IMR-90 (cell line): Measurements from ENCODE around the gene OPTN. TPM values are rescaled to one million over a fixed set of nuclear protein-coding genes. Genes with fewer than 3 reads are reported as not detected.

Source experiments
- ATAC-seq: fragments of 200-7000 bp; cut with Tn5 transposase; 2 replicates; pipeline ENCODE4 v1.9.1; 2020; ENCODE audit warnings: low read depth, mild to moderate bottlenecking, moderate library complexity
- BruUV-seq: library from RNA; stranded (reverse); fragments of 400-500 nt; replicated peaks from 2 replicates; lab custom pipeline; 2021; lab: Mats Ljungman, UMichigan
- CTCF ChIA-PET: fragments of 300-600 bp; formaldehyde crosslinking; extraction: SDS; loops from one replicate; lab custom pipeline; 2021; ENCODE audit warnings: antibody characterized with exemption; lab: Yijun Ruan, JAX
- POLR2A ChIA-PET: fragments of 300-600 bp; sonication (Branson Sonifier 250); formaldehyde crosslinking; loops from one replicate; lab custom pipeline; 2022; ENCODE audit warnings: antibody characterized with exemption; ENCODE audit not compliant: unreplicated experiment; lab: Charles Lee
- DNase-seq: peaks from one replicate; pipeline ENCODE4 v3.0.0; 2013
- H2AFZ ChIP-seq: replicated peaks from 2 replicates; pipeline ENCODE3; 2013; ENCODE audit warnings: low read length, mild to moderate bottlenecking; ENCODE audit not compliant: poor library complexity
- H2AK5ac ChIP-seq: 2 replicates; pipeline ENCODE4 v1.6.1; 2013; ENCODE audit warnings: low read depth, low read length, inconsistent platforms
- H2AK9ac ChIP-seq: replicated peaks from 2 replicates; pipeline ENCODE3; 2013; ENCODE audit warnings: mild to moderate bottlenecking, low read depth, low read length, moderate library complexity; ENCODE audit not compliant: poor library complexity
- H2BK120ac ChIP-seq: 2 replicates; pipeline ENCODE4 v1.6.1; 2013; ENCODE audit warnings: low read depth, low read length, inconsistent platforms
- H2BK15ac ChIP-seq: 3 replicates; pipeline ENCODE4 v1.6.1; 2013; ENCODE audit warnings: low read depth, low read length, inconsistent platforms
- H2BK20ac ChIP-seq: 2 replicates; pipeline ENCODE4 v1.6.1; 2013; ENCODE audit warnings: low read depth, mild to moderate bottlenecking, inconsistent platforms, low read length, moderate library complexity
- H2BK5ac ChIP-seq: 2 replicates; pipeline ENCODE4 v1.6.1; 2013; ENCODE audit warnings: mild to moderate bottlenecking, low read depth, low read length, inconsistent platforms; ENCODE audit not compliant: poor library complexity, severe bottlenecking
- H3K14ac ChIP-seq: replicated peaks from 2 replicates; pipeline ENCODE4 v1.6.1; 2013; ENCODE audit warnings: low read depth, low read length, inconsistent platforms
- H3K18ac ChIP-seq: 2 replicates; pipeline ENCODE4 v1.6.1; 2013; ENCODE audit warnings: low read depth, low read length, control low read depth
- H3K23ac ChIP-seq: 2 replicates; pipeline ENCODE4 v1.6.1; 2013; ENCODE audit warnings: low read depth, low read length, inconsistent platforms
- H3K27ac ChIP-seq: 2 replicates; pipeline ENCODE4 v1.5.1; 2013; ENCODE audit warnings: mild to moderate bottlenecking, control low read depth, low read length; ENCODE audit not compliant: insufficient read depth
- H3K27me3 ChIP-seq: 2 replicates; pipeline ENCODE4 v1.6.1; 2013; ENCODE audit warnings: low read length; ENCODE audit not compliant: control insufficient read depth, insufficient read depth
- H3K36me3 ChIP-seq: 2 replicates; pipeline ENCODE4 v1.6.1; 2013; ENCODE audit warnings: low read length, mixed read lengths; ENCODE audit not compliant: control insufficient read depth, insufficient read depth
- H3K4ac ChIP-seq: 2 replicates; pipeline ENCODE4 v1.6.1; 2013; ENCODE audit warnings: low read depth, low read length, inconsistent platforms
- H3K4me1 ChIP-seq: 2 replicates; pipeline ENCODE4 v1.6.1; 2013; ENCODE audit warnings: low read length, mixed read lengths; ENCODE audit not compliant: control insufficient read depth, insufficient read depth
- H3K4me2 ChIP-seq: 2 replicates; pipeline ENCODE4 v1.6.1; 2013; ENCODE audit warnings: low read depth, mild to moderate bottlenecking, control low read depth, low read length, moderate library complexity
- H3K4me3 ChIP-seq: 2 replicates; pipeline ENCODE4 v1.5.1; 2013; ENCODE audit warnings: low read depth, mild to moderate bottlenecking, control low read depth, low read length, moderate library complexity; ENCODE audit not compliant: insufficient read depth
- H3K56ac ChIP-seq: 2 replicates; pipeline ENCODE4 v1.6.1; 2013; ENCODE audit warnings: low read length, inconsistent platforms; ENCODE audit not compliant: insufficient read depth; ENCODE audit errors: extremely low read depth
- H3K79me1 ChIP-seq, 2 experiments: 2 replicates each; pipeline ENCODE4 v1.6.1; 2013; ENCODE audit warnings: low read length in 2 of 2, inconsistent platforms in 1 of 2, low read depth in 1 of 2
- H3K9ac ChIP-seq: 2 replicates; pipeline ENCODE4 v1.6.1; 2013; ENCODE audit warnings: low read depth, low read length, control low read depth
- H3K9me1 ChIP-seq: 2 replicates; pipeline ENCODE4 v1.6.1; 2013; ENCODE audit warnings: low read length, inconsistent platforms; ENCODE audit not compliant: insufficient read depth
- H3K9me3 ChIP-seq: 2 replicates; pipeline ENCODE4 v1.6.1; 2013; ENCODE audit warnings: low read length; ENCODE audit not compliant: control insufficient read depth, insufficient read depth
- H4K20me1 ChIP-seq: 2 replicates; pipeline ENCODE4 v1.6.1; 2013; ENCODE audit warnings: low read length, inconsistent platforms; ENCODE audit not compliant: insufficient read depth
- H4K5ac ChIP-seq: 2 replicates; pipeline ENCODE4 v1.6.1; 2013; ENCODE audit warnings: mild to moderate bottlenecking, low read depth, low read length, control low read depth
- H4K8ac ChIP-seq, 2 experiments: 2 replicates each; pipeline ENCODE4 v1.6.1; 2013; ENCODE audit warnings: low read depth in 2 of 2, low read length in 2 of 2, control low read depth in 1 of 2, inconsistent platforms in 1 of 2
- H4K91ac ChIP-seq: 2 replicates; pipeline ENCODE4 v1.6.1; 2013; ENCODE audit warnings: low read depth, low read length, inconsistent platforms; ENCODE audit not compliant: insufficient read depth
- BHLHE40 ChIP-seq: fragments of 150-350 bp; IDR thresholded peaks from 2 replicates; pipeline ENCODE4 v1.6.1; 2016; ENCODE audit warnings: mild to moderate bottlenecking, low read depth, low read length
- CEBPB ChIP-seq: IDR thresholded peaks from 2 replicates; pipeline ENCODE4 v1.6.1; 2012; ENCODE audit warnings: low read depth, low read length, improper control_type of control experiment
- CHD1 ChIP-seq: IDR thresholded peaks from 2 replicates; pipeline ENCODE4 v1.6.1; 2012; ENCODE audit warnings: low read depth, low read length, improper control_type of control experiment
- CTCF ChIP-seq: conservative IDR thresholded peaks from 2 replicates; pipeline ENCODE4 v1.5.1; 2012; ENCODE audit warnings: mild to moderate bottlenecking, low read depth, low read length, improper control_type of control experiment
- ELK1 ChIP-seq: fragments of 150-350 bp; IDR thresholded peaks from 2 replicates; pipeline ENCODE4 v1.6.1; 2016; ENCODE audit warnings: low read depth, mild to moderate bottlenecking, low read length, moderate library complexity, borderline replicate concordance
- FOS ChIP-seq: fragments of 150-350 bp; IDR thresholded peaks from 2 replicates; pipeline ENCODE4 v1.6.1; 2016; ENCODE audit warnings: low read depth, low read length
- MAZ ChIP-seq: IDR thresholded peaks from 2 replicates; pipeline ENCODE4 v1.6.1; 2012; ENCODE audit warnings: low read depth, mild to moderate bottlenecking, low read length, improper control_type of control experiment, moderate library complexity, borderline replicate concordance
- MXI1 ChIP-seq: IDR thresholded peaks from 2 replicates; pipeline ENCODE4 v1.6.1; 2012; ENCODE audit warnings: low read depth, mild to moderate bottlenecking, low read length, moderate library complexity, borderline replicate concordance
- NFE2L2 ChIP-seq: fragments of 150-350 bp; IDR thresholded peaks from 2 replicates; pipeline ENCODE4 v1.6.1; 2016; ENCODE audit warnings: low read depth, mild to moderate bottlenecking, low read length
- POLR2A ChIP-seq: IDR thresholded peaks from 2 replicates; pipeline ENCODE4 v1.6.1; 2012; ENCODE audit warnings: mild to moderate bottlenecking, low read depth, low read length
- RAD21 ChIP-seq: IDR thresholded peaks from 2 replicates; pipeline ENCODE4 v1.6.1; 2012; ENCODE audit warnings: low read length, improper control_type of control experiment
- RCOR1 ChIP-seq: IDR thresholded peaks from 2 replicates; pipeline ENCODE4 v1.6.1; 2012; ENCODE audit warnings: mild to moderate bottlenecking, low read length, improper control_type of control experiment; ENCODE audit not compliant: insufficient replicate concordance
- RFX5 ChIP-seq: IDR thresholded peaks from 2 replicates; pipeline ENCODE4 v1.8.0; 2012; ENCODE audit warnings: low read depth, mild to moderate bottlenecking, low read length, moderate library complexity
- SMC3 ChIP-seq: fragments of 150-350 bp; IDR thresholded peaks from 2 replicates; pipeline ENCODE4 v1.6.1; 2016; ENCODE audit warnings: low read depth, mild to moderate bottlenecking, antibody characterized with exemption, low read length, moderate library complexity
- USF2 ChIP-seq: fragments of 150-350 bp; IDR thresholded peaks from 2 replicates; pipeline ENCODE4 v1.6.1; 2017; ENCODE audit warnings: mild to moderate bottlenecking, antibody characterized with exemption, low read length, low read depth
- WGBS, 2 experiments: methylation state at CpG; one replicate each; pipeline versions ENCODE4 v1.1.5 to v1.1.7; 2013; ENCODE audit warnings: missing lambda C conversion rate in 2 of 2; ENCODE audit not compliant: insufficient read length in 1 of 2; ENCODE audit errors: extremely low coverage in 2 of 2; 5-methylcytosine and 5-hydroxymethylcytosine counted together
- dilution Hi-C: fragments of 300-500 bp; cut with HindIII; formaldehyde crosslinking; loops from one replicate; pipeline ENCODE4 v1.14.3; 2018; ENCODE audit warnings: low sequenced_read_pairs; ENCODE audit not compliant: unreplicated experiment
- in situ Hi-C: fragments of 300-500 bp; cut with MboI; formaldehyde crosslinking; loops from 3 replicates; pipeline ENCODE4 v1.14.3; 2019; ENCODE audit warnings: low sequenced_read_pairs, inconsistent platforms, mixed read lengths
- intact Hi-C: fragments of 100-400 bp; cut with micrococcal nuclease; formaldehyde crosslinking; loops from 2 replicates; pipeline ENCODE4 v1.10.0; 2022
- polyA plus RNA-seq, 3 experiments: library from polyadenylated mRNA; depleted of rRNA; stranded (reverse); fragments of >200 nt; gene quantifications; 2 replicates each; pipeline ENCODE4 v1.2.3, GENCODE V29; 2012; ENCODE audit warnings: low replicate concordance in 1 of 3
- total RNA-seq: library from RNA; depleted of rRNA; stranded (reverse); fragments of >200 nt; gene quantifications from 2 replicates; pipeline ENCODE4 v1.2.3, GENCODE V29; 2012

Gene OPTN
- total and polyA plus RNA-seq, 2 of the 4 experiments (the other 2 are of a cell fraction), result 34.8 to 41.4 TPM

GRCh38 chr10:13184730-13185514 is 85.0 kb downstream of the OPTN start:
- Histone ChIP-seq H3K23ac (no peak overlapping the region), H4K20me1 (no peaks in the 10 kb centered on the region), H3K4me3 (no peak overlapping the region), H2BK20ac (no peak overlapping the region), H3K79me1 (no peaks in the 10 kb centered on the region), H2BK15ac (no peak overlapping the region), H3K4me2 (no peak overlapping the region), H4K8ac (no peak overlapping the region), H3K27me3 (no peaks in the 10 kb centered on the region), H2AK9ac (no peak overlapping the region), H3K4ac (no peak overlapping the region), H3K56ac (no peak overlapping the region), H2AFZ (no peak overlapping the region), H2AK5ac (no peak overlapping the region), H3K9me3 (no peaks in the 10 kb centered on the region), H3K14ac (no peak overlapping the region), H3K36me3 (peaks cover 8% of the 10 kb centered on the region), H3K9me1 (no peaks in the 10 kb centered on the region), H3K27ac (no peak overlapping the region), H2BK120ac (no peak overlapping the region), H4K91ac (no peak overlapping the region), H3K9ac (no peak overlapping the region), H3K4me1 (no peaks in the 10 kb centered on the region; the same call in 1 of the 2 replicates), H3K18ac (no peak overlapping the region), H2BK5ac (no peak overlapping the region), H4K5ac (no peak overlapping the region; the same call in 1 of the 2 replicates)
- ChIA-PET POLR2A (no interaction called here), CTCF (interaction anchor here (0.7 kb wide), 1 partner anchor 10 kb away, joined by 3 read pairs; no protein-coding TSS in a partner anchor)
- in situ Hi-C loops (no loop called here), dilution Hi-C loops (no loop called here), intact Hi-C loops (no loop called here)
- WGBS, 2 experiments, result 100% methylated on average over 2 of the region's 5 CpGs; no CpG with 5 or more reads in 1 of the 2 experiments
- ATAC-seq, result no peak
- no TSS peak for BruUV-seq
- DNase-seq, result no peak
- TF ChIP-seq MAZ (no peak), RCOR1 (no peak), ELK1 (no peak), NFE2L2 (no peak), POLR2A (no peak), CEBPB (no peak), BHLHE40 (no peak), SMC3 (no peak), FOS (no peak), CHD1 (no peak), RAD21 (no peak), USF2 (no peak), MXI1 (no peak), RFX5 (no peak), CTCF (no peak)
